Tibial nerve (tissue), 4 donors: ENCODE results near the gene GGTA1. TPM values are rescaled to one million over a fixed set of nuclear protein-coding genes. Genes with fewer than 3 reads are reported as not detected.
"Not testable (repeated sequence)": the region's sequence is repeated elsewhere in the genome, so short reads cannot be mapped to it uniquely, and the experiment has no call there.

Source experiments
- DNase-seq, 2 donors: peaks; one replicate each; pipeline ENCODE4 v3.0.0-alpha.2; 2019; ENCODE audit warnings: low spot score in 2 of 2
- H3K27ac ChIP-seq, 4 donors: fragments of 200-600 bp; sonication (generic) in 3 of 4; one replicate each; pipeline ENCODE4 v1.5.1; 2017 to 2019; ENCODE audit warnings: mild to moderate bottlenecking in 1 of 4
- H3K27me3 ChIP-seq, 2 donors: fragments of 200-600 bp; sonication (generic) in 1 of 2; one replicate each; pipeline versions ENCODE4 v1.5.1 to v1.6.0; 2017 to 2019
- H3K36me3 ChIP-seq, 3 donors: fragments of 200-600 bp; sonication (generic); one replicate each; pipeline ENCODE4 v1.5.1; 2018 to 2019
- H3K4me1 ChIP-seq, 4 donors: fragments of 200-600 bp; sonication (generic) in 3 of 4; one replicate each; pipeline ENCODE4 v1.5.1; 2017 to 2019
- H3K4me3 ChIP-seq, 4 donors: fragments of 200-600 bp; sonication (generic) in 3 of 4; one replicate each; pipeline ENCODE4 v1.5.1; 2017 to 2019; ENCODE audit warnings: mild to moderate bottlenecking in 1 of 4, moderate library complexity in 1 of 4
- H3K9me3 ChIP-seq, 4 donors: fragments of 200-600 bp; sonication (generic) in 3 of 4; one replicate each; pipeline ENCODE4 v1.5.1; 2017 to 2019
- EP300 ChIP-seq, 2 donors: sonication (generic); formaldehyde crosslinking; IDR thresholded peaks; one replicate each; pipeline ENCODE4 v1.6.1; 2017; ENCODE audit warnings: antibody characterized with exemption in 2 of 2, mild to moderate bottlenecking in 1 of 2
- POLR2A ChIP-seq, 2 donors: fragments of 450-650 bp; IDR thresholded peaks; one replicate each; pipeline ENCODE4 v1.6.1; 2017; ENCODE audit warnings: antibody characterized with exemption in 2 of 2, mild to moderate bottlenecking in 2 of 2, moderate library complexity in 2 of 2
- WGBS, 2 donors: methylation state at CpG; one replicate each; pipeline ENCODE4 v1.1.5; 2018; 5-methylcytosine and 5-hydroxymethylcytosine counted together
- total RNA-seq, 4 donors: library from RNA; depleted of rRNA; stranded (reverse); fragments of >200 nt; gene quantifications; one replicate each; pipeline ENCODE4 v1.1.0, GENCODE V29; 2016
- TF ChIP-seq, protein P1 (sequence below), 5 experiments: fragments of 200-600 bp in 3 of 5; fragments of 450-650 bp in 2 of 5; sonication (generic) in 3 of 5; IDR thresholded peaks; one replicate each; pipeline ENCODE4 v1.5.1; 2016 to 2019; ENCODE audit warnings: antibody characterized with exemption in 5 of 5, mild to moderate bottlenecking in 3 of 5, moderate library complexity in 2 of 5

GGTA1 gene
- total RNA-seq, 4 donors from 2014 or later: 6.5 to 15.5 (median 10.3) TPM

- peak; percentile 87 to 91 for DNase-seq
These were observed 29.8 kb upstream of the GGTA1 start for GRCh38 chr9:121529237-121529987.

DNA sequence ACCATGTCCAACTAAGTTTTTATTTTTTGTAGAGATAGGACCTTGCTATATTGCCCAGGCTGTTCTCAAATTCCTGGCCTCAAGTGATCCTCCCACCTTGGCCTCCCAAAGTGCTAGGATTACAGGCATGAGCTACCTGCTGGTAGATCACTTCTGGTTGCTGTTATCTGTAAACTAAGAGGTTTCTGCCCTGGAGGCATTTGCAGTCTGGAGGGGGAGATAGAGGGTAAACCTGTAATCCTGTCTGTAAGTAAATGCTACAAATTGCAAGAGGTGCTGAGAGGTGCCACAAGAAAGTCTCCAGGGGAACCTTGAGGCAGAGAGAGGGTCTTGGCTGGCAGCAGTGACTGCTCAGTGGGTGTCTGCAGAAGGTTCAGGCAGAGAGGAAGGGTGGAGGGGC lies 29.0 kb upstream of the GGTA1 start:
- DNase-seq: no peak
- H3K36me3 ChIP-seq: no peaks in the 10 kb centered on the region
- H3K4me3 ChIP-seq: no peak overlapping the region
- H3K27ac ChIP-seq: no peak overlapping the region
- H3K9me3 ChIP-seq: no peaks in the 10 kb centered on the region
- H3K27me3 ChIP-seq: no peaks in the 10 kb centered on the region
- peaks cover 0 to 7% (median 0%) of the 10 kb centered on the region in 4 donors for H3K4me1 ChIP-seq
- no peak for TF ChIP-seq POLR2A (IDR thresholded peaks at IDR 0.05)
- TF ChIP-seq, protein P1, sequence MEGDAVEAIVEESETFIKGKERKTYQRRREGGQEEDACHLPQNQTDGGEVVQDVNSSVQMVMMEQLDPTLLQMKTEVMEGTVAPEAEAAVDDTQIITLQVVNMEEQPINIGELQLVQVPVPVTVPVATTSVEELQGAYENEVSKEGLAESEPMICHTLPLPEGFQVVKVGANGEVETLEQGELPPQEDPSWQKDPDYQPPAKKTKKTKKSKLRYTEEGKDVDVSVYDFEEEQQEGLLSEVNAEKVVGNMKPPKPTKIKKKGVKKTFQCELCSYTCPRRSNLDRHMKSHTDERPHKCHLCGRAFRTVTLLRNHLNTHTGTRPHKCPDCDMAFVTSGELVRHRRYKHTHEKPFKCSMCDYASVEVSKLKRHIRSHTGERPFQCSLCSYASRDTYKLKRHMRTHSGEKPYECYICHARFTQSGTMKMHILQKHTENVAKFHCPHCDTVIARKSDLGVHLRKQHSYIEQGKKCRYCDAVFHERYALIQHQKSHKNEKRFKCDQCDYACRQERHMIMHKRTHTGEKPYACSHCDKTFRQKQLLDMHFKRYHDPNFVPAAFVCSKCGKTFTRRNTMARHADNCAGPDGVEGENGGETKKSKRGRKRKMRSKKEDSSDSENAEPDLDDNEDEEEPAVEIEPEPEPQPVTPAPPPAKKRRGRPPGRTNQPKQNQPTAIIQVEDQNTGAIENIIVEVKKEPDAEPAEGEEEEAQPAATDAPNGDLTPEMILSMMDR (IDR thresholded peaks at IDR 0.05): no peak
- no peak for TF ChIP-seq EP300 (IDR thresholded peaks at IDR 0.05)

More at GRCh38 chr9:121529237-121529987, 29.8 kb upstream of the GGTA1 start:
- no peak overlapping the region for H3K27ac ChIP-seq
- no peaks in the 10 kb centered on the region for H3K27me3 ChIP-seq
- no peaks in the 10 kb centered on the region for H3K36me3 ChIP-seq
- 27 to 31% methylated on average over 8 to 10 of the region's 11 CpGs for WGBS, 2 donors
- TF ChIP-seq EP300 (IDR thresholded peaks at IDR 0.05) (peak in 1 of 2 donors; percentile 35), POLR2A (IDR thresholded peaks at IDR 0.05) (no peak)
- peaks cover 0 to 7% (median 0%) of the 10 kb centered on the region in 4 donors for H3K4me1 ChIP-seq
- H3K4me3 ChIP-seq: no peak overlapping the region
- no peaks in the 10 kb centered on the region for H3K9me3 ChIP-seq

DNA sequence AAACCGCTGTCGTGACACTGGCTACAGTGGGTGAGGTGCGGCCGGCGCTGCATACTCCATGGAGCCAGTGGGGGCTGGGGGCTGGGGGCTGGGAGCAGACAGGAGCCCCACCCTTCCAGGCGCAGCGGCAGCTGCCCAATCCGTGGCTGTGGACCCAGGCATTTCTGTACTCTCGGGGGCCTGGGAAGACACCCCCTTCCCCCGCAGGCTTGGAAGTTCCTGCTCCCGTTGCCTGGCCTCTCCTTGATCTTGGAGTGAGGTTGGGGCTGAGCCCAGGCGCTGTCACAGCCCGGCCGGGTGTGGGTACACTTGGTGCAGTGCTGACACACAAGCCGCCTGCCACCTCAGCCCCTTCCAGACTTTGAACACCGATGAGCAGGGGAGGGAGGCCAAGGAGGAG lies 27.7 kb upstream of the GGTA1 start:
- DNase-seq: no peak
- no peak overlapping the region for H3K27ac ChIP-seq
- H3K36me3 ChIP-seq: no peaks in the 10 kb centered on the region
- no peaks in the 10 kb centered on the region for H3K27me3 ChIP-seq
- WGBS, 2 donors: 77 to 84% methylated on average over 14 to 16 of the region's 16 CpGs
- no peak for TF ChIP-seq EP300 (IDR thresholded peaks at IDR 0.05)
- TF ChIP-seq POLR2A (IDR thresholded peaks at IDR 0.05): no peak
- TF ChIP-seq, protein P1 (IDR thresholded peaks at IDR 0.05): no peak
- peaks cover 0 to 2% (median 0%) of the 10 kb centered on the region in 4 donors for H3K9me3 ChIP-seq
- H3K4me1 ChIP-seq: peaks cover 0 to 7% (median 0%) of the 10 kb centered on the region in 4 donors
- H3K4me3 ChIP-seq: no peak overlapping the region

- H3K4me1 ChIP-seq, H3K9me3 ChIP-seq, H3K27ac ChIP-seq, H3K36me3 ChIP-seq, H3K27me3 ChIP-seq, DNase-seq, H3K4me3 ChIP-seq: not testable (repeated sequence)
- 79 to 93% methylated on average over 2 of the region's 2 CpGs for WGBS, 2 donors
These were observed 20.0 kb upstream of the GGTA1 start for GRCh38 chr9:121519688-121520087.

GRCh38 chr9:121518634-121519033 lies 19.0 kb upstream of the GGTA1 start:
- H3K4me1 ChIP-seq: no peaks in the 10 kb centered on the region
- WGBS, 2 donors: 96 to 97% methylated on average over 2 of the region's 2 CpGs
- TF ChIP-seq, protein P1 (IDR thresholded peaks at IDR 0.05): no peak

DNA sequence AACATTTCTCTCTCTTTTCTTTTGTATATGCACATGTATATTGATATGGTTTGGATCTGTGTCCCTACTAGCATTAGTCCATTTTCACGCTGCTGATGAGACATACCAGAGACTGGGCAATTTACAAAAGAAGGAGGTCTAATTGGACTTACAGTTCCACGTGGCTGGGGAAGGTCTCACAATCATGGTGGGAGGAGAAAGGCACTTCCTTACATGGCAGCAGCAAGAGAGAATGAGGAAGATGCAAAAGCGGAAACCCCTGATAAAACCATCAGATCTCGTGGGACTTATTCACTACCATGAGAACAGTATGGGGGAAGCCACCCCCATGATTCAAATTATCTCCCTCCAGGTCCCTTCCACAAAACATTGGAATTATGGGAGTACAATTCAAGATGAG lies 13.5 kb upstream of the GGTA1 start:
- H3K27ac ChIP-seq, H3K4me3 ChIP-seq, H3K9me3 ChIP-seq, H3K4me1 ChIP-seq, H3K36me3 ChIP-seq, DNase-seq, H3K27me3 ChIP-seq: not testable (repeated sequence)
- WGBS, 2 donors: 77 to 78% methylated on average over 4 of the region's 4 CpGs

More at GRCh38 chr9:121518634-121519033, 19.0 kb upstream of the GGTA1 start:
- Histone ChIP-seq H3K4me3 (no peak overlapping the region), H3K36me3 (peaks cover 0 to 4% (median 0%) of the 10 kb centered on the region in 3 donors), H3K9me3 (peaks cover 0 to 6% (median 0%) of the 10 kb centered on the region in 4 donors), H3K27me3 (no peaks in the 10 kb centered on the region), H3K27ac (no peak overlapping the region)
- no peak for DNase-seq
